ENCODE data around the gene NME8. TPM values are rescaled to one million over a fixed set of nuclear protein-coding genes. Genes with fewer than 3 reads are reported as not detected.

The NME8 gene
- total RNA-seq, 1 experiment from 2014 or later = not detected

- H3K9me2 ChIP-seq (ENCODE audit: insufficient read depth) = peaks cover 7% of the 10 kb centered on the region
- H3F3A ChIP-seq (ENCODE audit: insufficient read depth, low read depth) = no peaks in the 10 kb centered on the region
- POLR2A ChIA-PET (ENCODE audit: unreplicated experiment) = no interaction called here
- no peaks in the 10 kb centered on the region for H3K36me3 ChIP-seq (ENCODE audit: low read depth)
- H3K27me3 ChIP-seq (ENCODE audit: insufficient read depth, low read depth) = no peaks in the 10 kb centered on the region; the same call in 1 of the 2 replicates
- CTCF ChIA-PET = no interaction called here
- TF ChIP-seq EZH2 (IDR thresholded peaks at IDR 0.05; ENCODE audit: low read depth) = no peak
- TF ChIP-seq CTCF (conservative IDR thresholded peaks at IDR 0.05) = no peak
- intact Hi-C loops (cut with micrococcal nuclease; ENCODE audit: unreplicated experiment) = no loop called here
- no TSS peak for BruUV-seq (replicated peaks)
- DNase-seq = no peak
- H3K4me1 ChIP-seq (replicated peaks; ENCODE audit: insufficient read depth) = no peaks in the 10 kb centered on the region
- no peaks in the 10 kb centered on the region for H3K79me2 ChIP-seq (ENCODE audit: low read depth)
- no peak overlapping the region for H3K27ac ChIP-seq
- no peaks in the 10 kb centered on the region for H3K9me3 ChIP-seq (ENCODE audit: insufficient read depth, low read depth)
- no peak overlapping the region for H3K4me3 ChIP-seq
- no peaks in the 10 kb centered on the region for H4K20me1 ChIP-seq (ENCODE audit: insufficient read depth)
- no peak overlapping the region for H2AFZ ChIP-seq
- H3K4me2 ChIP-seq = no peak overlapping the region
Observed at GRCh38 chr7:37893359-37893758, 45.0 kb downstream of the NME8 start.

- H3K27me3 ChIP-seq (ENCODE audit: insufficient read depth, low read depth) = no peaks in the 10 kb centered on the region; the same call in 1 of the 2 replicates
- H3F3A ChIP-seq (ENCODE audit: insufficient read depth, low read depth) = no peaks in the 10 kb centered on the region
- no peak for DNase-seq
- no peak overlapping the region for H3K4me2 ChIP-seq
- no peak overlapping the region for H3K27ac ChIP-seq
- no peak overlapping the region for H3K4me3 ChIP-seq
- H4K20me1 ChIP-seq (ENCODE audit: insufficient read depth) = no peaks in the 10 kb centered on the region
- H3K9me2 ChIP-seq (ENCODE audit: insufficient read depth) = no peaks in the 10 kb centered on the region
- ChIA-PET CTCF (no interaction called here), POLR2A (ENCODE audit: unreplicated experiment) (no interaction called here)
- H3K4me1 ChIP-seq (replicated peaks; ENCODE audit: insufficient read depth) = no peaks in the 10 kb centered on the region
- H3K79me2 ChIP-seq (ENCODE audit: low read depth) = no peaks in the 10 kb centered on the region
- no TSS peak for BruUV-seq (replicated peaks)
- no peaks in the 10 kb centered on the region for H3K36me3 ChIP-seq (ENCODE audit: low read depth)
- no peak for TF ChIP-seq CTCF (conservative IDR thresholded peaks at IDR 0.05)
- no peak for TF ChIP-seq EZH2 (IDR thresholded peaks at IDR 0.05; ENCODE audit: low read depth)
- H3K9me3 ChIP-seq (ENCODE audit: insufficient read depth, low read depth) = no peaks in the 10 kb centered on the region
- H2AFZ ChIP-seq = no peak overlapping the region
- intact Hi-C loops (cut with micrococcal nuclease; ENCODE audit: unreplicated experiment) = no loop called here
Observed at GRCh38 chr7:37894671-37895070, 46.3 kb downstream of the NME8 start.

GRCh38 chr7:37899712-37900247 lies 51.4 kb downstream of the NME8 start:
- intact Hi-C loops (cut with micrococcal nuclease; ENCODE audit: unreplicated experiment) = loop anchor here (5.0 kb wide), 1 partner anchor 323 kb away; no protein-coding TSS in a partner anchor
- no peak for TF ChIP-seq CTCF (conservative IDR thresholded peaks at IDR 0.05)
- TF ChIP-seq EZH2 (IDR thresholded peaks at IDR 0.05; ENCODE audit: low read depth) = no peak
- Histone ChIP-seq H4K20me1 (ENCODE audit: insufficient read depth) (no peaks in the 10 kb centered on the region), H3K4me3 (no peak overlapping the region), H3K36me3 (ENCODE audit: low read depth) (no peaks in the 10 kb centered on the region), H3K4me1 (replicated peaks; ENCODE audit: insufficient read depth) (no peaks in the 10 kb centered on the region), H3K4me2 (no peak overlapping the region), H3K9me3 (ENCODE audit: insufficient read depth, low read depth) (no peaks in the 10 kb centered on the region), H3K27me3 (ENCODE audit: insufficient read depth, low read depth) (no peaks in the 10 kb centered on the region; the same call in 1 of the 2 replicates), H3K79me2 (ENCODE audit: low read depth) (no peaks in the 10 kb centered on the region), H2AFZ (no peak overlapping the region), H3F3A (ENCODE audit: insufficient read depth, low read depth) (no peaks in the 10 kb centered on the region), H3K27ac (no peak overlapping the region), H3K9me2 (ENCODE audit: insufficient read depth) (no peaks in the 10 kb centered on the region)
- no TSS peak for BruUV-seq (replicated peaks)
- DNase-seq = no peak
- ChIA-PET CTCF (interaction anchor here (0.6 kb wide), 1 partner anchor 541 kb away, joined by 3 read pairs; no protein-coding TSS in a partner anchor), POLR2A (ENCODE audit: unreplicated experiment) (no interaction called here)
